Stimulated activated CD8-positive, alpha-beta memory T cell treated with anti-CD3 and anti-CD28 coated beads, Interleukin-12 subunit alpha, Interleukin-12 subunit beta, amount 100 ng/mL, for 1 hour (primary cell): ENCODE data around the gene COL4A2.

Experiments
- DNase-seq: peaks from one replicate; pipeline ENCODE4 v3.0.0-alpha.2; 2020; ENCODE audit warnings: low read depth

COL4A2 gene

DNA sequence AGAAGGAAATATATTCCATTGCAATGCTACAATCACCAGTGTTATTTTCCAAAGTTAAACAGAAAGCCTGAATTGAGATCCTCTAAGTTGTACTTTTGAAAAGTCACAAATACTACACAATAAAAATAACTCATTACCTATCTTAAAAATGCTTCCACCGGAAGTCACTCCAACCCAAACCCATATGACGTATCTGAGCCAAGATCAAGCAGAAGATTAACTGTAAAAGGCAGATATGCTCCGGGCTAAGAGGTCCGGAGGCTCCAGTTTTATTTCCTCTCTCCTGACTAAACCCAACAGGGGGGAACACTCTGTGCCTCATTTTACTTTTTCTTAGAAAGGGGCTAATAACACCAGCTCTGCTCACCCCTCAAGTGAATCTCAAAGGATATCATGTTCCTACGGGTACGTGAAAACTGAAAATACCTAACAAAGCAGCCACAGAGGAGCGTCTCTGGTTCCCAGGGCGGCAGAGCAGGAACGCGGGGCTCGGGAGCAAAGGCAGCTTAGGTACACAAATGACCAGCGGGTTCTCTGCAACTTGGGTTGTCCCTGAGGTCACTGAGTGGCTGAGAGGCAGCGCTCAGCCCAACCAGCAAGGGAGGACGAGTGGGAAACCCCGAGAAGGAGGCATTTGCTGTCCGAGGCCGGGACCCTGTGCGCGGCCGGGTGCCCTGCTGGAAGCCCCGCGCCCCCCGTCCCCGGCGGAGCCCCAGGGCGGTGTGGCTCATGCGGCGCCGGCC is 253.7 kb downstream of the COL4A2 start:
- no peak for DNase-seq

DNA sequence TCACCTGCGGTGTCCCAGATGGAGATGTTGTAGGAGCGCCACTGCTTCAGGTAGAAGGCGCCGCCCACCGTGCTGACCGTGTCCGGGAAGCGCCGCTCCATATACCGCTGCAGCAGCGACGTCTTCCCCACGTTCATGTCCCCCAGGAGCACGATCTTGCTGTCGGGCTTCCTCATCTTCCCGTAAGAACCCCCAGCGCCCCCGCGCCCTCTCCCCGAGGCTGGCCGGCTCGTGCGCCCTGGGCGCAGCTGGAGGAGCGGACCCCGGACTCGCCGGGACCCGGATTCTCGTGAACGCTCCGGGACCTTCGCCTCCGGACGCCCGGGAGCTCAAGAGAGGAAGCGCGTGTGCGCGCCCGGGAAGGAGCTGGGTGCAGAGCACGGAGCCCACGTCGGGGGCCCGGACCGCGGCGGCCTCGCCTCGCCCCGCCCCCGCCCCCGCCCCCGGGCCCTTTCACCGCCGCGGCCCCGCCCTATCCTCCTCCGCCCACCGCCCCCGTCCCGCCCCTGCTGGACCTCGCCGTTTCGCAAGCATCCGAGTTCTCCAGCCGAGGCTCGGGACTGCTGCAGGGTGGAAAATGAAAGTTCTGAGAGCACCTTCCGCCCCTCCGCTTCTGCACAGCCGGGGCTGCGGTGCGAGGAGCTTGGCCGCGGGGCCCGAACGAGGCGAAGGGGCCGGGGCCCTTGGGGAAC is 254.4 kb downstream of the COL4A2 start, which contains the start of gene RAB20:
Gene RAB20 (minus strand): TSS at position 379 of the 692 bp plus-strand sequence. CDS start 203 bp downstream, at position 176.
- peak; percentile 22 for DNase-seq

DNA sequence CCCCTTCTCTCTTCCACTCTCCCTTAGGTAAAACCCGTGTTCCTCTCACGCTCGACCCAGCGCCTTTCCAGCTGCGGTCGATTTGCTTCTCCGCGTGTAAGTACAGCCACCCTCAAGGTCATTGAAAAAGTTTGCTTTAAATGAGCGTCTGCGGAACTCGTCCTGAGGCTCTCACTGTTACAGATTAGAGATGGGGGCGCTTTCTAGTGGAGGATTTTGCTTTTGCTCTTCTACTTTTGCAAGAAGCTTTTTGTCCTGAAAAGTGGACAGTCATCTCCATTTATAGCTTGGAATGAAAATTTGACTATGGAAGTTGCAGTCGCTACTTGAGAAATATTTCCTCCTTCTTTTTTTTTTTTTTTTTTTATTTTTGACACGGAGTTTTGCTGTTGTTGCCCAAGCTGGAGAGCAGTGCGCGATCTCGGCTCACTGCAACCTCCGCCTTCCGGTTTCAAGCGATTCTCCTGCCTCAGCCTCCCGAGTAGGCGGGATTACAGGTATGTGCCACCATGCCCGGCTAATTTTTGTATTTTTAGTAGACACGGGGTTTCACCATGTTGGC is 255.0 kb downstream of the COL4A2 start:
- no peak for DNase-seq
